Endothelial cell of umbilical vein (primary cell): ENCODE measurements around the gene FZD7. TPM values are rescaled to one million over a fixed set of nuclear protein-coding genes. Genes with fewer than 3 reads are reported as not detected.

ENCODE experiments used
- BruUV-seq: library from RNA; stranded (reverse); fragments of 400-500 nt; replicated peaks from 2 replicates; lab custom pipeline; 2021; lab: Mats Ljungman, UMichigan
- CTCF ChIA-PET: fragments of 300-600, 350-600 bp; sonication (Branson Sonifier 250); formaldehyde crosslinking; loops from one replicate; lab custom pipeline; 2021; ENCODE audit warnings: antibody characterized with exemption, inconsistent platforms; lab: Charles Lee
- POLR2A ChIA-PET: fragments of 300-600, 350-600 bp; sonication (Branson Sonifier 250); formaldehyde crosslinking; loops from one replicate; lab custom pipeline; 2021; ENCODE audit warnings: antibody characterized with exemption, inconsistent platforms; lab: Charles Lee
- DNase-seq: peaks from one replicate; pipeline ENCODE4 v3.0.0-alpha.2; 2011; ENCODE audit warnings: low read depth, low spot score
- FAIRE-seq: peaks from 2 replicates; lab custom pipeline; 2011; peaks lifted over from hg19 to GRCh38; lab: Jason Lieb, UNC
- H2AFZ ChIP-seq: 2 replicates; pipeline ENCODE4 v1.6.0; 2012; ENCODE audit warnings: low read depth, low read length, control low read depth, inconsistent platforms
- H3K27ac ChIP-seq: 2 replicates; pipeline ENCODE4 v1.5.1; 2011; ENCODE audit warnings: low read depth, mild to moderate bottlenecking, control low read depth, low read length, moderate library complexity; ENCODE audit not compliant: insufficient read depth
- H3K27me3 ChIP-seq, 2 experiments: 2 replicates each; pipeline versions ENCODE4 v1.6.0 to v1.6.1; 2011; ENCODE audit warnings: low read length in 2 of 2, mixed read lengths in 1 of 2; ENCODE audit not compliant: control insufficient read depth in 2 of 2, insufficient read depth in 2 of 2
- H3K36me3 ChIP-seq, 2 experiments: 2 replicates in 1 of 2; 3 replicates in 1 of 2; pipeline ENCODE4 v1.5.1; 2011; ENCODE audit warnings: low read length in 2 of 2, mild to moderate bottlenecking in 1 of 2, moderate library complexity in 1 of 2; ENCODE audit not compliant: control insufficient read depth in 2 of 2, insufficient read depth in 2 of 2; ENCODE audit errors: extremely low read depth in 1 of 2
- H3K4me1 ChIP-seq: 3 replicates; pipeline ENCODE4 v1.5.1; 2011; ENCODE audit warnings: mild to moderate bottlenecking, low read length; ENCODE audit not compliant: control insufficient read depth, insufficient read depth; ENCODE audit errors: extremely low read depth
- H3K4me2 ChIP-seq: 2 replicates; pipeline ENCODE4 v1.6.1; 2011; ENCODE audit warnings: low read length, control low read depth, mixed read lengths; ENCODE audit not compliant: insufficient read depth
- H3K4me3 ChIP-seq, 3 experiments: fragments of 200-600 bp in 1 of 3; sonication (generic), shearing (Covaris generic) in 1 of 3; replicated peaks in 1 of 3; 2 replicates each; pipeline ENCODE4 v1.5.1; 2011 to 2016; ENCODE audit warnings: control low read depth in 3 of 3, low read length in 3 of 3, mild to moderate bottlenecking in 2 of 3, inconsistent platforms in 1 of 3, low read depth in 1 of 3, moderate library complexity in 1 of 3; ENCODE audit not compliant: insufficient read depth in 1 of 3
- H3K79me2 ChIP-seq: 2 replicates; pipeline ENCODE4 v1.6.0; 2012; ENCODE audit warnings: low read length, inconsistent platforms; ENCODE audit not compliant: control insufficient read depth, insufficient read depth
- H3K9ac ChIP-seq: replicated peaks from 2 replicates; pipeline ENCODE3; 2011; ENCODE audit warnings: low read length, control low read depth; ENCODE audit not compliant: insufficient read depth; ENCODE audit errors: extremely low read depth
- H3K9me1 ChIP-seq: replicated peaks from 3 replicates; pipeline ENCODE4 v1.6.0; 2011; ENCODE audit warnings: mild to moderate bottlenecking, low read length; ENCODE audit not compliant: control insufficient read depth, insufficient read depth; ENCODE audit errors: extremely low read depth
- H3K9me3 ChIP-seq: replicated peaks from 2 replicates; pipeline ENCODE4 v1.5.1; 2012; ENCODE audit warnings: low read length, inconsistent platforms; ENCODE audit not compliant: control insufficient read depth, insufficient read depth
- H4K20me1 ChIP-seq: replicated peaks from 2 replicates; pipeline ENCODE3; 2011; ENCODE audit warnings: mild to moderate bottlenecking, low read length; ENCODE audit not compliant: control insufficient read depth, insufficient read depth; ENCODE audit errors: extremely low read depth
- EZH2 ChIP-seq: IDR thresholded peaks from 2 replicates; pipeline ENCODE4 v1.6.1; 2012; ENCODE audit warnings: borderline replicate concordance, low read depth, mild to moderate bottlenecking, moderate library complexity, low read length, inconsistent platforms; ENCODE audit not compliant: severe bottlenecking
- FOS ChIP-seq: IDR thresholded peaks from 2 replicates; pipeline ENCODE4 v1.6.1; 2011; ENCODE audit warnings: mild to moderate bottlenecking, low read length, moderate library complexity, borderline replicate concordance; ENCODE audit not compliant: insufficient read depth
- GATA2 ChIP-seq: IDR thresholded peaks from 2 replicates; pipeline ENCODE4 v1.7.0; 2011; ENCODE audit warnings: low read depth, mild to moderate bottlenecking, moderate library complexity, mixed read lengths, low read length; ENCODE audit not compliant: insufficient read length, insufficient read depth
- JUN ChIP-seq: IDR thresholded peaks from 2 replicates; pipeline ENCODE4 v1.6.1; 2011; ENCODE audit warnings: borderline replicate concordance, low read depth; ENCODE audit not compliant: insufficient read length, insufficient read depth
- dilution Hi-C: fragments of 300-500 bp; cut with MboI; formaldehyde crosslinking; loops from one replicate; pipeline ENCODE4 v1.15.0; 2019; ENCODE audit warnings: low sequenced_read_pairs; ENCODE audit not compliant: extremely low pct_ligation_motif_present
- intact Hi-C: fragments of 100-400 bp; cut with micrococcal nuclease; formaldehyde crosslinking; loops from one replicate; pipeline ENCODE4 v1.10.0; 2022
- polyA plus RNA-seq, 4 experiments: library from polyadenylated mRNA; depleted of rRNA in 3 of 4; stranded (reverse) in 3 of 4; unstranded in 1 of 4; fragments of >200 nt; gene quantifications; 2 replicates each; pipeline versions ENCODE4 v1.2.1 to v1.2.3, GENCODE V29; 2011 to 2012; ENCODE audit warnings: missing spikeins in 1 of 4
- total RNA-seq: library from RNA; stranded (reverse); gene quantifications from 2 replicates; pipeline ENCODE4 v1.2.3, GENCODE V29; 2021

The FZD7 gene
- total and polyA plus RNA-seq, 2 donors (not counting 3 experiments of a cell fraction or from before 2014, with no cell fraction given): 0.15 to 0.29 TPM

GRCh38 chr2:202032846-202033316 is 774 bp upstream of the FZD7 start:
- no peaks in the 10 kb centered on the region for H3K9me1 ChIP-seq
- H4K20me1 ChIP-seq: no peaks in the 10 kb centered on the region
- peak overlapping the region; percentile 7 to 62 (median 42) for H3K4me3 ChIP-seq
- H3K4me1 ChIP-seq: peaks cover 10% of the 10 kb centered on the region
- ChIA-PET CTCF (interaction anchor here (1.0 kb wide), 1 partner anchor 14 kb away, joined by 3 read pairs; no protein-coding TSS in a partner anchor), POLR2A (no interaction called here)
- peak; percentile 96 for TF ChIP-seq EZH2
- no peak for TF ChIP-seq GATA2
- BruUV-seq: no TSS peak
- H3K36me3 ChIP-seq: no peaks in the 10 kb centered on the region
- dilution Hi-C loops (no loop called here), intact Hi-C loops (loop anchor here (10.0 kb wide), 1 partner anchor 238 kb away; no protein-coding TSS in a partner anchor)
- H3K4me2 ChIP-seq: peak overlapping the region; percentile 74
- no peak overlapping the region for H3K27ac ChIP-seq
- FAIRE-seq (no peak), DNase-seq (peak; percentile 16)
- H3K27me3 ChIP-seq: peaks cover 60 to 74% of the 10 kb centered on the region in 2 experiments
- peak overlapping the region; percentile 44 for H2AFZ ChIP-seq
- no peaks in the 10 kb centered on the region for H3K9me3 ChIP-seq
- H3K9ac ChIP-seq: no peak overlapping the region
- no peaks in the 10 kb centered on the region for H3K79me2 ChIP-seq

GRCh38 chr2:202034249-202035088 is 814 bp downstream of the FZD7 start:
- intact Hi-C loops: loop anchor here (1.0 to 10.0 kb wide), 3 partner anchors 144 to 240 kb away; no protein-coding TSS in a partner anchor
- no peak overlapping the region for H3K27ac ChIP-seq
- ChIA-PET POLR2A (no interaction called here), CTCF (no interaction called here)
- FAIRE-seq (peak; percentile 35), DNase-seq (peak; percentile 25)
- H3K9me3 ChIP-seq: no peaks in the 10 kb centered on the region
- H3K9me1 ChIP-seq: no peaks in the 10 kb centered on the region
- peak; percentile 100 for TF ChIP-seq EZH2
- TF ChIP-seq FOS: no peak
- TF ChIP-seq JUN: no peak
- no peak overlapping the region for H3K9ac ChIP-seq
- no peaks in the 10 kb centered on the region for H3K79me2 ChIP-seq
- no peaks in the 10 kb centered on the region for H3K36me3 ChIP-seq
- peak overlapping the region; percentile 49 to 77 (median 62) for H3K4me3 ChIP-seq
- H3K4me2 ChIP-seq: peak overlapping the region; percentile 70
- H4K20me1 ChIP-seq: no peaks in the 10 kb centered on the region
- peaks cover 10% of the 10 kb centered on the region for H3K4me1 ChIP-seq
- H2AFZ ChIP-seq: peak overlapping the region; percentile 95
- no TSS peak for BruUV-seq
- peaks cover 71 to 89% of the 10 kb centered on the region in 2 experiments for H3K27me3 ChIP-seq
- dilution Hi-C loops: no loop called here
